Measurements from ENCODE around the gene STK11.
A peak's percentile ranks its signal among the peaks of the same experiment; 100 is the strongest.

STK11 gene, protein sequence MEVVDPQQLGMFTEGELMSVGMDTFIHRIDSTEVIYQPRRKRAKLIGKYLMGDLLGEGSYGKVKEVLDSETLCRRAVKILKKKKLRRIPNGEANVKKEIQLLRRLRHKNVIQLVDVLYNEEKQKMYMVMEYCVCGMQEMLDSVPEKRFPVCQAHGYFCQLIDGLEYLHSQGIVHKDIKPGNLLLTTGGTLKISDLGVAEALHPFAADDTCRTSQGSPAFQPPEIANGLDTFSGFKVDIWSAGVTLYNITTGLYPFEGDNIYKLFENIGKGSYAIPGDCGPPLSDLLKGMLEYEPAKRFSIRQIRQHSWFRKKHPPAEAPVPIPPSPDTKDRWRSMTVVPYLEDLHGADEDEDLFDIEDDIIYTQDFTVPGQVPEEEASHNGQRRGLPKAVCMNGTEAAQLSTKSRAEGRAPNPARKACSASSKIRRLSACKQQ

GRCh38 chr19:1205114-1206099 is at the start of gene STK11:
STK11 (plus strand) TSS chr19:1205778; CDS start chr19:1206914, 1,136 bp downstream.
- peak; percentile 96 for ATAC-seq
- Mint-ChIP-seq H3K27ac (peak within 1 kb of the TSS; percentile 90 to 98), H3K27me3 (no peaks in the 10 kb centered on the region), H3K9me3 (no peaks in the 10 kb centered on the region), H3K4me3 (peak within 1 kb of the TSS; percentile 89 to 99), H3K4me1 (peaks cover 51% of the 10 kb centered on the region)
- DNase-seq, result peak; percentile 100

DNA sequence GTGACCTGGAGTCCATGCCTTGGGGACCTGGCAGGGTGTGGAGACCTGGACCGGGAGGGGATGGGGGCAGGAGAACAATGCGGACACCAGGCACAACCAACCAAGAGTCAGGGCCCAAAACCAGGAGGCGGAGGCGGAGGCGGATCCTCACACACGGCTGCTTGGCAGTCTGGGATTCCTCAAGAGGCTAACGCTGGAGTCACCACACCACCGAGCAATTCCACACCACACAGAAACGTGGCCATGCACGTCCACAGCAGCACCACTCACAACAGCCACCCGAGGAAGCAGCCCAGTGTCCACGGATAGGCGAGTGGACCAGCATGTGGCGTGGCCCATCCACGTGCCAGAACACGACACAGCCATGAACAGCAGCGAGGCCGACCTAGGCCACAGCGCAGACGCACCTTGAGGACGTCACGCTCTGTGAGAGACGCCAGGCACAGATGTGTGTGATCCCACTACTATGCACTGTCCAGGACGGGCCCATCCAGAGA is 49.2 kb upstream of the STK11 start:
- ATAC-seq (no peak), DNase-seq (no peak)
- Mint-ChIP-seq H3K27ac (no peak overlapping the region), H3K4me1 (no peaks in the 10 kb centered on the region), H3K27me3 (no peaks in the 10 kb centered on the region), H3K9me3 (no peaks in the 10 kb centered on the region), H3K4me3 (no peak overlapping the region)

DNA sequence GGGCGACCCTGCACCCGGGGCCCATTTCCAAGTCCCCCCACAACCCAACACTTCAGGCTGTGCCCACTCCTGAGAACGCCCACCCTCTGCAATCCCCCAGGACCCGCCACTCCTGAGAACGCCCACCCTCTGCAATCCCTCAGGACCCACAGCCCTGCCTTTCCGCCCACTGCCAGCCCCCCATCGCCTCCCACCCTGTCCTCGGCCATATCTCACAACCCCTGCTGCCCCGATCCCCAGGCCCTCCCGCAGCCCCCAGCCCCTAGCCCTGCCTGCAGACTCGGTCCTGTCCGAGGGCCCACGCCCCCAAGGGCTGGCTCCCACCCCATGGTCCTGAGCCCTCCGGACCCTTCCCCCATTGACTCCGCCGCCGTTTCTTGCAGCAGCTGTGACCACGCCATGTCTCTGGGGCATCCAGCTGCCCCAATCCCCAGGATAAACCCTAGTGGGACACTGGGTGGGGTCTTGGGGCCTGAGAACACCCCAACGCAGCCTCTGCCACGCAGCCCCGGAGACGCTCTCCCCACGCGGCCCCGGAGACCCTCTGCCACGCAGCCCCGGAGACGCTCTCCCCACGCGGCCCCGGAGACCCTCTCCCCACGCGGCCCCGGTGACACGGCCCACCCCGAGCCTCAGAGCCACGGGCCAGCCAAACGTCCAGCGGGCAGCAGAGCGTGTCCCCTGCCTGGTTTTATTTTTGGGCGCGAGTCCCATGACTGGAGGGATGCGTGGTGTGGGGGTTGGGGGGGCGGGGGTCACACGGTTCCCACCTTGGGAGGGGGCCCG is 48.6 kb upstream of the STK11 start:
- no peaks in the 10 kb centered on the region for H3K9me3 Mint-ChIP-seq
- no peak overlapping the region for H3K4me3 Mint-ChIP-seq
- H3K4me1 Mint-ChIP-seq, result no peaks in the 10 kb centered on the region
- peak overlapping the region in 1 of 2 donors; percentile 15 for H3K27ac Mint-ChIP-seq
- ATAC-seq (peak; percentile 48), DNase-seq (no peak)
- H3K27me3 Mint-ChIP-seq, result no peaks in the 10 kb centered on the region

- no peak overlapping the region for H3K27ac Mint-ChIP-seq
- no peaks in the 10 kb centered on the region for H3K27me3 Mint-ChIP-seq
- H3K4me3 Mint-ChIP-seq, result no peak overlapping the region
- DNase-seq, result no peak
- H3K9me3 Mint-ChIP-seq, result no peaks in the 10 kb centered on the region
- H3K4me1 Mint-ChIP-seq, result peaks cover 7% of the 10 kb centered on the region
- ATAC-seq, result no peak
These were observed 47.4 kb upstream of the STK11 start for GRCh38 chr19:1157931-1158884.

GRCh38 chr19:1158885-1159448 is 46.6 kb upstream of the STK11 start:
- H3K4me3 Mint-ChIP-seq, result no peak overlapping the region
- ATAC-seq (no peak), DNase-seq (no peak)
- peaks cover 7% of the 10 kb centered on the region for H3K4me1 Mint-ChIP-seq
- H3K27ac Mint-ChIP-seq, result peak overlapping the region in 1 of 2 donors; percentile 48
- H3K27me3 Mint-ChIP-seq, result no peaks in the 10 kb centered on the region
- no peaks in the 10 kb centered on the region for H3K9me3 Mint-ChIP-seq

DNA sequence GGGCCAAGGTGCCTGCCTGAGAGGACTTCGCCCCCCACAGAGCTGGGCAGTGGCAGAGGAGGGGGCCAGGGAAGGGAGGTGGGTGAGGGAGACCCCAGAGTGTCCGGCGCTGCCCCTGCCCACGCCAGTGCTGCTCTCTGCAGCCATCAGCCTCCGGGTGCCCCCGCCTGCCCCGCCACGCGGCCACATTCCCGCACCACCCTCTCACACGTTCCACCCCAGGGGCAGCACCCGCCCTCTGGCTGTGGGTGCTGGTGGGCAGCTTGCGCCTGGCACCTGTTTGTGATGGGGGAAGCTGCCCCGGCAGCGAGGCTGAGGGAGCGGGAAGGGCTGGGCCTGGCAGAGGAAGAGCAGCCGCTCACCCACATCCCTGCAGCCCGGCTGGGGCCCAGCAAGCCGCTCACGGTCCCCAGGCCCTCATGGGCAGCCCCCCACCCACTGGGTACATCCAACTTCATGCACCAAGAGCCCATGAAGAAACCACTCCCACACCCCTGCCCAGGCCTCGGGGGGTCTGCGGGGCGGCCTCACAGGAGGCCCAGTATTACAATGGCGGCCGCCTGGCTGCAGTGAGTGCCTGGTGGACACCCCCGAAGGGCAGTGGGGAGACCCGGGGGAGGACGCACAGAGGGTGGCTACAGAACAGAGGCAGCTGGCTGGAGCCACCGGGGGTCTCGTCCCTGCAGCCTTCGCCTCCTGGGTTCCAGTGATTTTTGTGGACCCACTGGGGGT is 45.5 kb upstream of the STK11 start:
- no peaks in the 10 kb centered on the region for H3K27me3 Mint-ChIP-seq
- no peaks in the 10 kb centered on the region for H3K9me3 Mint-ChIP-seq
- DNase-seq, result no peak
- peaks cover 7% of the 10 kb centered on the region for H3K4me1 Mint-ChIP-seq
- H3K27ac Mint-ChIP-seq, result no peak overlapping the region
- no peak overlapping the region for H3K4me3 Mint-ChIP-seq
- ATAC-seq, result no peak

DNA sequence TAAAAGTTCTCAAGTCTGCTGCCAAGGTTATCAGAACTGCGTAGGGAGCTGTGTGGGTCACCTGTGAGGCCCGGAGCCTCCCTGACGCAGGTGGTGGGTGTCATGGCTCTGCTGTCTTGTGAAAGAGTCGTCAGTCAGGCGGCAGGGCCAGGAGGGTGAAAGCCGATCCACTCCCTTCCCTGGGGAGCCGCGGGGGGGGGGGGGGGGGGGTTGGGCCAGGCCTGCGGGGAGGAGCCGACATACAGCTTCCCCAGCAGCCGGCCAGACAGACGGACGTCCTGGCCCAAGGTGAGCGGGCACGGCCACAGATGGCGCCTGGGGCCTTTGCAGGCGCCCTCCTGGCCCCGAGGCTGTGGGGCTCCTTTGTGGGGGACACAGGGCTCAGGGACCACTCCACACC is 43.9 kb upstream of the STK11 start:
- Mint-ChIP-seq H3K4me3 (no peak overlapping the region), H3K27ac (peak overlapping the region in 1 of 2 donors; percentile 69), H3K9me3 (no peaks in the 10 kb centered on the region), H3K4me1 (peaks cover 7% of the 10 kb centered on the region), H3K27me3 (no peaks in the 10 kb centered on the region)
- DNase-seq (no peak), ATAC-seq (no peak)

DNA sequence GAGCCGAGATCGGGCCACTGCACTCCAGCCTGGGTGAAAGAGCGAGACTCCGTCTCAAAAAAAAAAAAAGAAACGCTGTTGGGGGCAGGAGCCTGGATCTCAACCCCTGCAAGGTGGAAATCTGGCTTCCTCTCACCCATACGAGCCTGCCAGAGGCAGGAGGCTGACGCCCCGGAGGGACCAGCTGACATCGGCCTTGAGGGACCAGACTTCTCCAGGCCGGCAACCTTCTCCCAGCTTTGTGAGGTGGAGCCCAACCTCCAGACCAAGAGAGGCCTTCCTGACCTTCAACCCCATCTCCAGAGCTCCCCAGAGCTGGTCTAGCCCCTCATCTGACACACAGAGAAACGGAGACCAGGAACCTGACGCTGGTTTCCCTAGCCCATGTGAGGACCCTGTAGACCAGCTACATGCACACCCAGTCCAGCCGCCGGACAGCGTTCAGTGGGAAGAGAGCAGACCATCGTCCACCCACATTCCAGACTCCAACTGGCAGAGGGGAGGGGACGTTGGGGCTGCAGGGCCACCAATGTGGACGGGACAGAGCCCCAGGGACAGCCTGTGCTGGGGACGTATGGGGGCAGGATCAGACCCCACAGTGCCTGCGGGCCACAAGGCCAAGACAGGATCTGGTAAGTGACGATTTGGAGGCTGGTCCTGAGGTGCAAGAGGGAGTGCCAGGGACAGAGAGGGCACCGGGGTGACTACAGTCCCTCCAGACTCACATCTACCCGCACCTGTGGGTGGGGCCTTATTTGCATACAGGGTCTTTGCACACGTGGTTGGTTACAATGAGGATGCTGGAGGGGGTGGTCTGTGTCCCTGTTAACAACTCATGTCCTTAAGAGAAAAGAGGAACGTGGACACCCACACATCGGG is 42.9 kb upstream of the STK11 start:
- Mint-ChIP-seq H3K9me3 (no peaks in the 10 kb centered on the region), H3K4me3 (no peak overlapping the region), H3K27ac (peak overlapping the region in 1 of 2 donors; percentile 89), H3K4me1 (peaks cover 7% of the 10 kb centered on the region), H3K27me3 (no peaks in the 10 kb centered on the region)
- no peak for ATAC-seq
- no peak for DNase-seq

DNA sequence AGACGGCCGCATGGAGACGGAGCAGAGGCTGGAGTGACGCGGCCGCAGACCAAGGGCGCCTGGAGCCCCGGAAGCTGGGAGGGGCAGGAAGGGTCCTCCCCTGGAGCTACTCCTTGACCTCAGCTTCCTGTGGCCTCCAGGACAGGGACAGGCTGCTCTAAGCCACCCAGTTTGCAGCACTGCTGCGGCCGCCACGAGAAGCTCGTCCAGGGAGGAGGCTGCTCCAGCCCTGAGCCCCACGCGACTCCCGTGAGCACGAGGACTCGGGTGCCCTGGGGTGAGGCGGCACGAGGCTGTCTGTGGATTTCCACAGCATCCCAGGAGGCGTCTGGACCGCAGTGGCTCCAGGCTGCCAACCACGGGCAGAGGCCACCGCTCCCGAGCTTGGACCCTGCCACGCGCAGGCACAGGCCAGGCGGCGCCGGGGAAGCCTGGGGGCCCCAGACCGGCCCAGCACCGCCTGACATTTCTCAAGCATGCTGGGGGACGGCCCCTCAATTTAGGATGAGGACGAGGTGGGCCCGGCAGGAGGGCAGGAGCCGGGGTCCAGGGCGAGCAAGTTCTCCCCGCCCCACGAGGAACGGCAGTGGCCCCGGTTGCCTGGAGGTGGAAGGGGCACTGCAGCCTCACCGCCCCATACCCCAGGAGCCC is 42.2 kb upstream of the STK11 start:
- Mint-ChIP-seq H3K27ac (peak overlapping the region in 1 of 2 donors; percentile 87), H3K4me1 (peaks cover 11% of the 10 kb centered on the region), H3K27me3 (no peaks in the 10 kb centered on the region), H3K4me3 (no peak overlapping the region), H3K9me3 (no peaks in the 10 kb centered on the region)
- DNase-seq (no peak), ATAC-seq (peak; percentile 21)

DNA sequence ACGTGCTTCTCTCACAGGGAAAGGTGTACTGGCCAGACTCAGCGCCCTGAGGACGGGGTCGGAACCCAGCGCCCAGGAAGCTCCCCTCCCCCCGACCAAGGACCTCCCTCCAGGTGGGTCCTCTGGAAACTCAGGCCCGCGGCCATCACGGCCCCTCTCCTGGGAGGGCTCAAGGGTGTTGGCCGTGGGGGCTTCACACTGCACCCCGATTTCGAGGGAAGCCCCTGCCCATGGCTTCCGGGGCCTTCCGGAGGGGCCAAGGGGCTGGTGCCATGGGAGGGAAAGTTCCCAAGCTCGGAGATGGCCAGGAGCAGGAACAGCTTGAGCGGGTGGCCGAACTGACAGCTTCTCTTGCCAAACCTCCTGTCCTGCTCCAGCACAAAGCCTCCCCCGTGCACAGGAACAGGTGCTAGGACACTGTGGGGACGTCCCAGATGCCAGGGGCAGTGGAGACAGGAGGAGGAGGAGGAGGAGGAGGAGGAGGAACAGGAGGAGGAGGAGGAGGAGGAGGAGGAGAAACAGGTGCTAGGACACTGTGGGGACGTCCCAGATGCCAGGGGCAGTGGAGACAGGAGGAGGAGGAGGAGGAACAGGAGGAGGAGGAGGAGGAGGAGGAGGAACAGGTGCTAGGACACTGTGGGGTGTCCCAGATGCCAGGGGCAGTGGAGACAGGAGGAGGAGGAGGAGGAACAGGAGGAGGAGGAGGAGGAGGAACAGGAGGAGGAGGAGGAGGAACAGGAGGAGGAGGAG is 41.5 kb upstream of the STK11 start:
- DNase-seq (no peak), ATAC-seq (no peak)
- H3K9me3 Mint-ChIP-seq, result no peaks in the 10 kb centered on the region
- H3K27me3 Mint-ChIP-seq, result no peaks in the 10 kb centered on the region
- no peak overlapping the region for H3K4me3 Mint-ChIP-seq
- H3K27ac Mint-ChIP-seq, result no peak overlapping the region
- peaks cover 18% of the 10 kb centered on the region for H3K4me1 Mint-ChIP-seq

GRCh38 chr19:1164684-1165531 is 40.7 kb upstream of the STK11 start:
- H3K4me1 Mint-ChIP-seq, result peaks cover 26% of the 10 kb centered on the region
- no peaks in the 10 kb centered on the region for H3K9me3 Mint-ChIP-seq
- H3K4me3 Mint-ChIP-seq, result no peak overlapping the region
- ATAC-seq (no peak), DNase-seq (no peak)
- H3K27ac Mint-ChIP-seq, result no peak overlapping the region
- no peaks in the 10 kb centered on the region for H3K27me3 Mint-ChIP-seq
